Measurements from ENCODE around the gene USF1.

Gene USF1, protein sequence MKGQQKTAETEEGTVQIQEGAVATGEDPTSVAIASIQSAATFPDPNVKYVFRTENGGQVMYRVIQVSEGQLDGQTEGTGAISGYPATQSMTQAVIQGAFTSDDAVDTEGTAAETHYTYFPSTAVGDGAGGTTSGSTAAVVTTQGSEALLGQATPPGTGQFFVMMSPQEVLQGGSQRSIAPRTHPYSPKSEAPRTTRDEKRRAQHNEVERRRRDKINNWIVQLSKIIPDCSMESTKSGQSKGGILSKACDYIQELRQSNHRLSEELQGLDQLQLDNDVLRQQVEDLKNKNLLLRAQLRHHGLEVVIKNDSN

GRCh38 chr1:161045736-161046604 is at the start of gene USF1:
Gene USF1 (minus strand): TSS chr1:161045977. CDS start chr1:161043275, 2,702 bp downstream.
- DNase-seq = peak; percentile 85

- no peak for DNase-seq
Measured at GRCh38 chr1:161095230-161095629, 49.5 kb upstream of the USF1 start.

DNA sequence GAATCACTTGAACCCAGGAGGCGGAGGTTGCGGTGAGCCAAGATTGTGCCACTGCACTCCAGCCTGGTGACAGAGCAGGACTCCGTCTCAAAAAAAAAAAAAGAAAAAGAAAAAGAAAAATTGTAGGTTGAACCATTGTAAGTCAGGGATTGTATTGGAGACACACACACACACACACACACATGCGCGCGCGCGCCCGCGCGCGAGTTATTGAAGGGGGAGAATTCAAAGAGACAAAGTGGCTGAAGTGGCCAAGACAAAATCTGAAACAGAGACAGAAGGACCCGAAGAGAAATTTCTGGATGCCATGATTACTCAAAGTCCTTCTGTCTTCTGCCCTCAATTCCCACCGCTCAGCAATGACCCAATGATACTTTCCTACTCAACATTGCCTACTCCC is 48.7 kb upstream of the USF1 start:
- no peak for DNase-seq

DNA sequence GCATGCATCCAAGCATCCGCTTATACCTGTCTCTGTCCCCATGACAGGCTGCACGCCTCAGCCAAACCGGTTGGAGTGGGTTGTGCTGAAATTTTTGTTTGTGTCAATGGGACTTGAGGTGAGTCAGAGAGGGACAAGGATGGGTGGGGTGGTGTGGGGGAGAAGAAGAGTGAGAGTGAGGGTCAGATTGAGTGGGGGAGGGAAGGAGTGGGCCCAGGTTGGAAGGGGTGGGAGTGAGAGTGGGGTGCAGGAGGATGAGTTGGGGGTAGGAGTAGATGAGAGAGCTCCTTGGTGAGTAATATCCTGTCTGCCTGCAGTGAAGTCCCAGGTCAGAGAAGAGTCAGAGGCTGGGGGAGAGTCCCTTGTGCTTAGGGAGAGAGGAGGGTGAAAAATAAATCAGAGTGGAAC is 46.8 kb upstream of the USF1 start:
- DNase-seq = peak; percentile 37

GRCh38 chr1:161091796-161092507 is 46.2 kb upstream of the USF1 start:
- no peak for DNase-seq

DNA sequence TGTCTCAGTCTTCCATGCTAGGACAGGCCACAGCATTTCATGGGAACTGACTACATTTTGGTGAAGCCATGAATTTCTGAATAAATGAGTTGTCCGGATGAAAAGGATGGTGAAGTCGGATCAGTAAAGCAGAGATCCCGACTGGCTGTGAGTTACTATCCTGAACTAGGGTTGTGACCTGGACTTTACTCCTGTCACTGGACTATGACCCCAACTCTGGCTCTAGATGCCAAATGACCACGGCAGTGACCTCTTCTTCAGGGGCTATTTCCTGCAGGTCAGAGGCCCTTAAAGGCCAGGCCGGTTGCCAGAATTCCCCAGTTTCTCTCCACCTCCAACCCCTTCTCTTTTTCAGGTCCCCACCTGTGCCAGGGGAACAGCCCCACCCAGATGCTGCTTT is 45.3 kb upstream of the USF1 start:
- DNase-seq = no peak

GRCh38 chr1:161090617-161091016 is 44.8 kb upstream of the USF1 start:
- DNase-seq = no peak

DNA sequence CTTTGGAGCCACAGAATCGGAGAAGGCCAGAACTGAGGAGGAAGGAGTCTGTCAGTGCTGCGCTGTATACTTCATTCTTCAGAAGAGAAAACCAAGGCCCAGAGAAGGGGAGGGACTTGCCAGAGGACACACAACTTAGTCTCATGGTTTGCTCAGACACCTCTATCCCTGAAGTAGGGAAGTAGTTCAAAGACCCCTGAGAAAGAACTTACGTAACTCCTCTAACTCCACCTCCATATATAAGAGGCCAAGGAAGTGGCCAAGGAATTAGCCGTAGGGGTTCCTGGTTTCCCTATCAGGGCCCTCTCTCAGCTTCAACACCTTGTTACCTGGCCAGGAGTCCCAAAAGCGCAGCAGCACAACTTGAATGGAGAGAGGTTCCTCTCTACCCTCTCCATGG is 44.2 kb upstream of the USF1 start:
- no peak for DNase-seq

DNA sequence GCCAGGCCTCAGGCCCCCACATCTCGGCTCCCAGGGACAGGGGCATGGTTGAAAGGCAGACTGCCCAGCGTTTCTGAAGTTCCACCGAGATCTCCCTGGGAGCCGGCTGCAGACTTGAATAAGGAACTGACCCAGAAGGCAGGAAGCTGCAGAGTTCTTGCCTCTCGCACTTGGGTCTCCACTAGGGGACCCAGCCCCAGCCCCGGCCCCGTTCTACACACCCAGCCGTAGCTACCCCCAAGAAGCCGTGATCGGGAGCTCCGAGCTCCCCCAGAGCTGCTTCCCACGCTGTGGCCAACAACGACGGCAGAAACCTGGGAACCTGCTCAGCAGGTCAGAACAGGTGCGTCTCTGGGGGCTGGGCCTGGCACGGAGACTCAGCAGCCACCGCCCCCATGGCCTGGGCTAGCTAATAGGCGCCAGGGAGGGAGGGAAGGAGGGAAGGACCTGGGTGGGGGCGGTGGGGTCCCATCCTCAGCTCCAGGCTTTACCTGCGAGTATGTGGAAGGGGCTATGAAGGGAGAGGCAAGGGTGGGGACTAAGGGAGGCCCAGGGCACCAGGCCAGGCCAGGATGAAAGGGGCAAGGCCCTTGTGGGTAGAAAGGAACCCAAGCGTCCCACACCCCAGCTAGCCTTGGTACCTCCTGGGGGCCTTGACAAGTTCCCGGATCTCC is 43.6 kb upstream of the USF1 start, which contains the start of gene NECTIN4:
TSS of gene NECTIN4 (minus strand) at position 308 of the 674 bp plus-strand sequence. CDS start at position 46, 262 bp downstream.
- no peak for DNase-seq

DNA sequence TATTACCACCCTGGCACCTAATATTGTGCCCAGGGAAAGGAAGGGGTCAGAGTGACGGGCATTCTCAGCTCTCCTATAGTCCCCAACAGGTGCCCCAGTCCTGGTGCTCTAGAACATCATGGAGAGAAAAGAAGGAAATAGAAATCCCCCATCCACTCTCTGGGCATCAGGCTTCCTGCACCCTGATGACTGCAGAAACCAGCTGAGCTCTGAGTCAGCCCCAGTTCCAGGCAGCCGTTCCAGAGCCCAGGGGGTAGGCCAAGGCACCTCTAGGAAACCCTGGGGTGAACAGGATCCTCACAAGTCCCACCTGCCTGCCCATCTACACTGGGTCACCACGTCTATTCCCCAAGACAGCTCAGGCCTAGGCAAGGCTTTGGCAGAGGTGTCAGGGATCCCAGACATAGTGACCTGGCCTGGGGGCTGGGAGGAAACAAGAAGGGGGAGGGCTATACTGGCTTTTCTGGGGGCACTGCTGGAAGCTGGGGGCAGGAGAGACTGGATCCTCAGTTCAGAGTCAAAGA is 42.9 kb upstream of the USF1 start:
- no peak for DNase-seq

DNA sequence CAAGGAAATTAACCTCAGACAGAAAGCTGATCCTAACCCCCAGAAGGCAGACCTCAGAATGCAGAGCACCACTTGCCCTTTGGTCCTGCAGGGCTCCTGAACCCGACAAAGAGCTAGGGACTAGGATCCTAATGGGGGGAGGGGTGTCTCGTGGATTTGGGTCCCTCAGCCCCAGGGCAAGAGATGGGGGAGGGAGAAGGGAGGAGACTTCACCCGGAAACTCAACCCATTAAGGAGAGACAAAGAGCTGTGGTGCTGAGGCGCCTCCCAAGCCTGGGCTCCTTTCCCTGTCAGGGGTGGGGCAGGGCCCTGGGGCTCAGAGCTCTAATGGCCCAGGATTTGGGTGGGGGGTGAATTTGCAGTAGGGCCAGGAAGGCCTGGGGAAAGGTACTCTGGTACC is 40.7 kb upstream of the USF1 start:
- DNase-seq = no peak

DNA sequence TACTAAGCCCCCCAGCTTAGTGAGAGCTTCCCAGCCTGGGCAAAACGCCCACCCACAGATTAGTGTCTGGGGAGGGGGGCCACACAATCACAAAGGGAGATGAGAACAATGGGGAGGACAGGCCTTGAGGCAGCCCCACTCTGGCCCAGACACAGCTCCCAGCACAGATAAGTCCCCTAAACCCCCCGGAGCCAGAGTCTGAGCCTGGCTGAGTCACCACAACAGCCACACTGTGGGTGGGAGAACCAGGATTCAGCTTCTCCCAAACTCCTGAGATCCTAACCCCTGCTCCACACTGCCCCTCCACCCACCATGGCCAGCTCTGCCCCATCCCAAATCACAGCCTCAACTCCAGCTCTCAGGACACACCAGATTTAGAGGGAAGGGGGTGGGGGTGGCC is 39.4 kb upstream of the USF1 start:
- DNase-seq = no peak

DNA sequence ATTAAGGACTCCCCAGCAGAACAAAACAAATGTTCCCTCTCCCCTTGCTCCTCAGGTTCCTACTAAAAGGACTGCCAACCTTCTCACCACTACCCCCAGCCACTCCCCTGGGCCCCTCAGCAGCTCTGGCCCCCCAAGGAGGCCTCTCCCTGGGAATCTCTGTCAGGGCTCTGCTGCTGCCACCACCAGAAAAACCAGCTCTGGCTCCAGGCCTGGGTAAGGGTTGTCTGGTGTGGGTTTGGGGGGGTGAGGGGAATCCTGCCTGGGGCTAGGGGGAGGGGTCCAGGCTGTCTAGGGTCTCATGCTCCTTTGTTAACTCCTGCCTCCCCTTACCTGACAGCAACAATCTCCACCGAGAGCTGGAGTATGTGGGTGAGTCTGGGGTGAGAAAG is 38.8 kb upstream of the USF1 start:
- DNase-seq = no peak

DNA sequence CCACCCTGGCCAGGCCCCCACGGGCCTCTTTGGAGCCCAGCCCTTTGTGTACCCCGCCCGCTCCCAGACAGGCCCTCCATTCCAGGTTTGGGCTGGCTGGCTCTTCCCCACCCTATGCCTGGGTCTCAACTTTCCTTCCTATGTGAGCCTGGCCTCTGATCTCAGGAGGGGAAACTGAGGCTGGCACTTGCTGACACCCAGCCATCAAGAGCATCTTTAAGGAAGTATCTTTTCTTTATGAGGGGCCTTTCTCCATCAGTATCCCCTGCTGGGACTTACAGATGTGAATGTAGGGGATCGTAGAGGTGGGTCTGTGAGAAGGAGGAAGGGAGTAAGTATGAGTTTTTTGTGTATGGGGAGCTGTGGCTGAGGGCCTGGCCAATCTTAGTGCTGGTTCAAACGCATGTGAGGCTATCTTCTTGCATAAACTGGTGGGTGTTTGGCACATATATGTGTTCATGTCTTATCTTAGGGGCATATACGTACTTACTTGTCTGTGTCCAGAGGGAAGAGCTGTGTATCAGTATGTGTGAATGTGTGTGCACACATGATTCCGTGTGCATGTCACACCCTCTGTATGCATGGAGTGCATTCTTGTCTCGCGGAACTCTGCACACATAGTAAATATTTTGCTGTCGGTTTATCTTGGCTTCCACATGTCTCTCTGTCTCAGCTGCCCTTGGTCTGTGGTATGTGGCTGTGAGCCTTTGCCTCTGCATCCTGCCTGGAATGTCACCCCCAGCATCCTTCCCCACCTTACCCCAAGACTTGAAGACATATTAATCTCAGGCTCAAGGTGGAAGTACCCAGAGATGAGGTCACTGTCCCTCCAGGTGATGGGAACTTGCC is 38.2 kb upstream of the USF1 start:
- no peak for DNase-seq

GRCh38 chr1:161082996-161083747 is 37.4 kb upstream of the USF1 start:
- no peak for DNase-seq

- DNase-seq = no peak
Measured at GRCh38 chr1:161082483-161082882, 36.7 kb upstream of the USF1 start.

DNA sequence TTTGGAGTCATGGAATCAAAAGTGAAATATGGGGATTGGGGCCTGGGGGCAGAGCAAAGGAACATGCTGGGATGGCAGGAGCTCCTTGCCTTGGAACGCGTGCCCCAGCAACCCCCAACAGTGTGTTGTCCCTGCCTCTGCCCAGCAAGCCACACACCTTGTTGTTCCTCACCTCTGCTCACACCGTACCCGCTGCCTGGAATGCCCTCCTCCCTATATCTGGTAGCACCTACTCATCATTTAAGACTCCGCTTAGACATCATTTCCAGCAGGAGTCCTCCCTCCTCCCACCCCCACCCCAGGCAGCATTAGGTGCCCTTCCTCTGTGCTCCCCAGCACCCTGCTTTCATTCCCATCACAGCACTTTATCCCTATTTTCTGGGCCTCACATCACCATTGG is 35.7 kb upstream of the USF1 start:
- no peak for DNase-seq

DNA sequence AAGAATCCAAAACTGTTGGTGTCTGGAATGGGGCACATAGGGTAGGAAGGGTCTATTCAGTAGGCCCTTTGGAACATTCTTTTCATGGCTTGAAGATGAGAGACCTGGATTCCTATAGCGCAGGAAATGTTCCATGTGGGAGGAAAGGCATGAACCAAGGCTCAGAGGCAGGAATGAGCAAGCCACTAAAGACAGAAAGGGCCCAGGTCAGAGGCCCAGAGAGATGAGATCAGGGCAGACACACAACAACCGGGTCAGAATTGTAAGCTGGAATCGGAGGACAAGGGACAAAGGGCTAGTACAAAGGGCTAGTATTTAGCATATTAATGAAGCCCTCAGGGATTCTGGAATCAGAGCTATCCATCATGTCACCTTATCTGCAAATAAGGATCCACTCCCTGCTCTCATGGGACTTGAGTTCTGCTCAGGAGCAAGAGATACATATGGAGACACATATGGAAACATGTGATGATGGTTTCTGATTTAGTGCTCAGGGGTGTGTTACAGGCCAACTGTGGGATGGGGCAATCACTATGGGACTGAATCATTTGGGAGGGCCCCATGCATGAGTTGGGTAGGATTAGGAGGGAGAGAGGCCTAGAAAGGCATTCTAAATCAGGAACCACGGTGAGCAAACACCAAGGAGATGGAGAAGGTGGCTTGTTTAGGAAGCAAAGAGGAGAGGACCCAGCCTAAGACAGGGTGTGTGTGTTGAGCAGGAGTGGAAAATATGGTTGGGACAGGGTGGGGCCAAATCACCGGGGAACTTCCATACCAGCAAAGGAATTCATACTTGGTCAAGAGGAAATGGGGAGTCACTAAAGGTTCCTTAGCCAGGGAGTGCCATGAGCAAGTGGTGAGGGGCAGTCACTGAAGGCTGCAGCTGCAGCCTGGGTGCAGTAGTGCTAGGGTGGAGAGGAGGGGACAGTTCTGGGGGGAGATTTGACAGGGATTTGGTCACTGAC is 34.9 kb upstream of the USF1 start:
- DNase-seq = no peak

DNA sequence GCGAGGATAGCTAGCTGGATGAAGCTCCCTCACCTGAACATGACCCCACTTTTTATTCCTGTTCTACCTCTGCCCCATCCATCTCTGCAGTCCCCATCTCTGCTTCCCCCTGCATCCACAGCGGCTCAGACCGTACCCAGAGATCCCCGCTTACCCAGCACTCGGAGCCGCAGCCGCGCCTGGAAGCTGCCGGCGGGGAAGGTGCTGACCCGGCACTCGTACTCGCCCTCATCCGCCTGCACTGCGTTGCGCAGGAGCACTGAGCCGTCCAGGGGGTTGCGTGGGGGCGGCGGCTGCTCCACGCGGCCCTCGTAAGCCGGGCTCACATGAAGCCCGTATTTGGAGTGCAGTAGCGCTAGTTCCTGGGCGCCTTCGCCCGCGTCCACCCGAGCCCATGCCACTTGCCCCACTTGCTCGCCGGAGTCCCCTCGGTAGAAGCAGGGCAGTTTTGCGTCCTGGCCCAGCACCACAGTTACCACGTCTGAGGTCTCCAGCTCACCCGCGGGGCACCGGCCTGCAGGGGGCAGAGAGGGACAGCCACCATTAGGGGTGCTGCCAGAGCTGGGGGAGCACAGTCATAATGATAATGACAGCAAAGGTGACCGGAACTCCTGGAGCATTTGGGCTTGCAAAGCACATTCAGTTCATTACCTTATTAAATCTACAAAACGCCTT is 33.8 kb upstream of the USF1 start:
- no peak for DNase-seq

Measured in stimulated activated CD4-positive, alpha-beta T cell treated with anti-CD3 and anti-CD28 coated beads, Interleukin-12 subunit alpha, Interleukin-12 subunit beta, amount 100 ng/mL, for 4 hours (primary cell).